Measurements from ENCODE around the gene GTF2F2. TPM values are rescaled to one million over a fixed set of nuclear protein-coding genes. Genes with fewer than 3 reads are reported as not detected.
A peak's percentile ranks its signal among the peaks of the same experiment; 100 is the strongest.

The GTF2F2 gene
- total RNA-seq, 1 experiment from 2014 or later = 40.1 TPM

DNA sequence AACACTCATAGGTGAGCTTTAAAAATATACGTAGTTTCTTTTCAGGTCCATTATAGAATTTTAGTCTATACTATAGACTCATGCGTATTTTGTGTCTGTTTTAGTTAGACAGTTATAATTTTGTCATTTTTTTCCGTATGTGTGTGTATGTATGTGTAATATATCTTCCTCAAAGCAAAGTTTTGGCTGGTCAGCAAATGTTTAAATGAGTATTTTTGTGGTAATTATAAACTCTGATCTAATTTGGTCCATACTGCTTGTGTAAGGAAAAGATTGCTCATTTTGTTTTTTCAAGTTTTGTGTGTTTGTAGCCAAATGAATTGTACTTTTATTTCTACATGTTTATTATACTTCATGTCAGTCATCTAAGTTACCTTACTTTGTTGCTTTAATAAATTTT is 60.0 kb downstream of the GTF2F2 start:
- ATAC-seq (no peak), DNase-seq (ENCODE audit: low read depth, low spot score) (no peak)
- ChIA-PET RAD21 (ENCODE audit: low non-redundant PET in 1 of 2, low total read pairs in 2 of 2, uncharacterized antibody in 2 of 2, unreplicated experiment in 2 of 2) (no interaction called here), CTCF (no interaction called here), POLR2A (no interaction called here)
- H3K4me2 ChIP-seq (ENCODE audit: low read length) = peak overlapping the region; percentile 48
- peaks cover 69% of the 10 kb centered on the region for H3K79me2 ChIP-seq (ENCODE audit: insufficient read depth, low read length)
- intact Hi-C loops (cut with micrococcal nuclease) = no loop called here
- H3K27ac ChIP-seq (ENCODE audit: low read depth, low read length) = no peak overlapping the region; the same call in 1 of the 2 replicates
- H2AFZ ChIP-seq (ENCODE audit: low read depth, low read length, poor library complexity, severe bottlenecking) = no peak overlapping the region
- no peaks in the 10 kb centered on the region for H3K9me2 ChIP-seq (ENCODE audit: insufficient read depth)
- TF ChIP-seq FOSL1 (IDR thresholded peaks at IDR 0.05; ENCODE audit: low read depth) = no peak
- TF ChIP-seq ZFX (IDR thresholded peaks at IDR 0.05) = no peak
- no peak for TF ChIP-seq POLR2A (IDR thresholded peaks at IDR 0.05; ENCODE audit: borderline replicate concordance, extremely low read depth, insufficient read depth, insufficient read length)
- TF ChIP-seq CEBPB (IDR thresholded peaks at IDR 0.05; ENCODE audit: low read depth) = no peak
- TF ChIP-seq POLR2AphosphoS5 (IDR thresholded peaks at IDR 0.05; ENCODE audit: low read depth, low read length) = no peak
- TF ChIP-seq, protein P1, sequence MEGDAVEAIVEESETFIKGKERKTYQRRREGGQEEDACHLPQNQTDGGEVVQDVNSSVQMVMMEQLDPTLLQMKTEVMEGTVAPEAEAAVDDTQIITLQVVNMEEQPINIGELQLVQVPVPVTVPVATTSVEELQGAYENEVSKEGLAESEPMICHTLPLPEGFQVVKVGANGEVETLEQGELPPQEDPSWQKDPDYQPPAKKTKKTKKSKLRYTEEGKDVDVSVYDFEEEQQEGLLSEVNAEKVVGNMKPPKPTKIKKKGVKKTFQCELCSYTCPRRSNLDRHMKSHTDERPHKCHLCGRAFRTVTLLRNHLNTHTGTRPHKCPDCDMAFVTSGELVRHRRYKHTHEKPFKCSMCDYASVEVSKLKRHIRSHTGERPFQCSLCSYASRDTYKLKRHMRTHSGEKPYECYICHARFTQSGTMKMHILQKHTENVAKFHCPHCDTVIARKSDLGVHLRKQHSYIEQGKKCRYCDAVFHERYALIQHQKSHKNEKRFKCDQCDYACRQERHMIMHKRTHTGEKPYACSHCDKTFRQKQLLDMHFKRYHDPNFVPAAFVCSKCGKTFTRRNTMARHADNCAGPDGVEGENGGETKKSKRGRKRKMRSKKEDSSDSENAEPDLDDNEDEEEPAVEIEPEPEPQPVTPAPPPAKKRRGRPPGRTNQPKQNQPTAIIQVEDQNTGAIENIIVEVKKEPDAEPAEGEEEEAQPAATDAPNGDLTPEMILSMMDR (IDR thresholded peaks at IDR 0.05 in 2 of 3, conservative IDR thresholded peaks at IDR 0.05 in 1 of 3; ENCODE audit: borderline replicate concordance in 1 of 3, insufficient read depth in 1 of 3, low read depth in 2 of 3, low read length in 2 of 3) = no peak
- TF ChIP-seq SP1 (IDR thresholded peaks at IDR 0.05; ENCODE audit: low read depth) = no peak
- no peak for TF ChIP-seq JUND (IDR thresholded peaks at IDR 0.05)
- TF ChIP-seq, protein P2, sequence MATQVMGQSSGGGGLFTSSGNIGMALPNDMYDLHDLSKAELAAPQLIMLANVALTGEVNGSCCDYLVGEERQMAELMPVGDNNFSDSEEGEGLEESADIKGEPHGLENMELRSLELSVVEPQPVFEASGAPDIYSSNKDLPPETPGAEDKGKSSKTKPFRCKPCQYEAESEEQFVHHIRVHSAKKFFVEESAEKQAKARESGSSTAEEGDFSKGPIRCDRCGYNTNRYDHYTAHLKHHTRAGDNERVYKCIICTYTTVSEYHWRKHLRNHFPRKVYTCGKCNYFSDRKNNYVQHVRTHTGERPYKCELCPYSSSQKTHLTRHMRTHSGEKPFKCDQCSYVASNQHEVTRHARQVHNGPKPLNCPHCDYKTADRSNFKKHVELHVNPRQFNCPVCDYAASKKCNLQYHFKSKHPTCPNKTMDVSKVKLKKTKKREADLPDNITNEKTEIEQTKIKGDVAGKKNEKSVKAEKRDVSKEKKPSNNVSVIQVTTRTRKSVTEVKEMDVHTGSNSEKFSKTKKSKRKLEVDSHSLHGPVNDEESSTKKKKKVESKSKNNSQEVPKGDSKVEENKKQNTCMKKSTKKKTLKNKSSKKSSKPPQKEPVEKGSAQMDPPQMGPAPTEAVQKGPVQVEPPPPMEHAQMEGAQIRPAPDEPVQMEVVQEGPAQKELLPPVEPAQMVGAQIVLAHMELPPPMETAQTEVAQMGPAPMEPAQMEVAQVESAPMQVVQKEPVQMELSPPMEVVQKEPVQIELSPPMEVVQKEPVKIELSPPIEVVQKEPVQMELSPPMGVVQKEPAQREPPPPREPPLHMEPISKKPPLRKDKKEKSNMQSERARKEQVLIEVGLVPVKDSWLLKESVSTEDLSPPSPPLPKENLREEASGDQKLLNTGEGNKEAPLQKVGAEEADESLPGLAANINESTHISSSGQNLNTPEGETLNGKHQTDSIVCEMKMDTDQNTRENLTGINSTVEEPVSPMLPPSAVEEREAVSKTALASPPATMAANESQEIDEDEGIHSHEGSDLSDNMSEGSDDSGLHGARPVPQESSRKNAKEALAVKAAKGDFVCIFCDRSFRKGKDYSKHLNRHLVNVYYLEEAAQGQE (IDR thresholded peaks at IDR 0.05; ENCODE audit: low read depth) = no peak
- no peak for TF ChIP-seq RAD21 (IDR thresholded peaks at IDR 0.05; ENCODE audit: low read depth)
- no peak for TF ChIP-seq EGR1 (IDR thresholded peaks at IDR 0.05; ENCODE audit: low read depth)
- TF ChIP-seq SRF (IDR thresholded peaks at IDR 0.05; ENCODE audit: low read depth) = no peak
- TF ChIP-seq EZH2phosphoT487 (IDR thresholded peaks at IDR 0.05; ENCODE audit: borderline replicate concordance) = no peak
- TF ChIP-seq SIN3A (IDR thresholded peaks at IDR 0.05; ENCODE audit: low read depth) = no peak
- TF ChIP-seq, protein P3, sequence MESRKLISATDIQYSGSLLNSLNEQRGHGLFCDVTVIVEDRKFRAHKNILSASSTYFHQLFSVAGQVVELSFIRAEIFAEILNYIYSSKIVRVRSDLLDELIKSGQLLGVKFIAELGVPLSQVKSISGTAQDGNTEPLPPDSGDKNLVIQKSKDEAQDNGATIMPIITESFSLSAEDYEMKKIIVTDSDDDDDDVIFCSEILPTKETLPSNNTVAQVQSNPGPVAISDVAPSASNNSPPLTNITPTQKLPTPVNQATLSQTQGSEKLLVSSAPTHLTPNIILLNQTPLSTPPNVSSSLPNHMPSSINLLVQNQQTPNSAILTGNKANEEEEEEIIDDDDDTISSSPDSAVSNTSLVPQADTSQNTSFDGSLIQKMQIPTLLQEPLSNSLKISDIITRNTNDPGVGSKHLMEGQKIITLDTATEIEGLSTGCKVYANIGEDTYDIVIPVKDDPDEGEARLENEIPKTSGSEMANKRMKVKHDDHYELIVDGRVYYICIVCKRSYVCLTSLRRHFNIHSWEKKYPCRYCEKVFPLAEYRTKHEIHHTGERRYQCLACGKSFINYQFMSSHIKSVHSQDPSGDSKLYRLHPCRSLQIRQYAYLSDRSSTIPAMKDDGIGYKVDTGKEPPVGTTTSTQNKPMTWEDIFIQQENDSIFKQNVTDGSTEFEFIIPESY (IDR thresholded peaks at IDR 0.05; ENCODE audit: extremely low read depth, insufficient replicate concordance, low read length) = no peak
- no peak for TF ChIP-seq YY1 (IDR thresholded peaks at IDR 0.05; ENCODE audit: extremely low read depth, insufficient replicate concordance, low read depth, low read length)
- TF ChIP-seq ELF1 (IDR thresholded peaks at IDR 0.05; ENCODE audit: borderline replicate concordance, low read depth) = no peak
- TF ChIP-seq ZNF274 (IDR thresholded peaks at IDR 0.05; ENCODE audit: low read depth, low read length) = no peak
- TF ChIP-seq EZH2 (IDR thresholded peaks at IDR 0.05) = no peak
- TF ChIP-seq, protein P4, sequence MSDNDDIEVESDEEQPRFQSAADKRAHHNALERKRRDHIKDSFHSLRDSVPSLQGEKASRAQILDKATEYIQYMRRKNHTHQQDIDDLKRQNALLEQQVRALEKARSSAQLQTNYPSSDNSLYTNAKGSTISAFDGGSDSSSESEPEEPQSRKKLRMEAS (IDR thresholded peaks at IDR 0.05) = no peak
- H3K9ac ChIP-seq (ENCODE audit: low read length) = no peak overlapping the region
- no peak overlapping the region for H3K4me3 ChIP-seq (replicated peaks in 1 of 2; ENCODE audit: low read depth in 1 of 2, low read length in 2 of 2)
- BruUV-seq (replicated peaks) = no TSS peak
- no peaks in the 10 kb centered on the region for H3K36me3 ChIP-seq (ENCODE audit: control insufficient read depth in 1 of 2, insufficient read depth in 2 of 2, low read length in 2 of 2)
- H4K20me1 ChIP-seq (ENCODE audit: insufficient read depth) = no peaks in the 10 kb centered on the region
- H3K4me1 ChIP-seq (ENCODE audit: control insufficient read depth in 1 of 2, insufficient read depth in 2 of 2, low read length in 2 of 2) = peaks cover 35 to 49% of the 10 kb centered on the region in 2 experiments
- no peaks in the 10 kb centered on the region for H3K9me3 ChIP-seq (ENCODE audit: control insufficient read depth in 1 of 2, insufficient read depth in 1 of 2, low read depth in 1 of 2, low read length in 2 of 2)
- no peaks in the 10 kb centered on the region for H3K27me3 ChIP-seq (ENCODE audit: insufficient read depth, low read length)

Measured in HCT116 (cell line).